Hematopoietic multipotent progenitor cell treated with erythropoietin and hydrocortisone succinate and interleukin-3 and kit ligand, for 8 days (in vitro differentiated cells): ENCODE results near the gene EXOC4.
"Not testable (repeated sequence)": the region's sequence is repeated elsewhere in the genome, so short reads cannot be mapped to it uniquely, and the experiment has no call there.

Source experiments
- DNase-seq: peaks from one replicate; pipeline ENCODE4 v3.0.0-alpha.2; 2015

EXOC4 gene

DNA sequence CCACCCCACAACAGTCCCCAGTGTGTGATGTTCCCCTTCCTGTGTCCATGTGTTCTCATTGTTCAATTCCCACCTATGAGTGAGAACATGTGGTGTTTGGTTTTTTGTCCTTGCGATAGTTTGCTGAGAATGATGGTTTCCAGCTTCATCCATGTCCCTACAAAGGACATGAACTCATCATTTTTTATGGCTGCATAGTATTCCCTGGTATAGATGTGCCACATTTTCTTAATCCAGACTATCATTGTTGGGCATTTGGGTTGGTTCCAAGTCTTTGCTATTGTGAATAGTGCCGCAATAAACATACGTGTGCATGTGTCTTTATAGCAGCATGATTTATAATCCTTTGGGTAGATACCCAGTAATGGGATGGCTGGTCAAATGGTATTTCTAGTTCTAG, 26.1 kb downstream of the EXOC4 start:
- not testable (repeated sequence) for DNase-seq

- no peak for DNase-seq
Observed at GRCh38 chr7:133282094-133282493, 29.2 kb downstream of the EXOC4 start.

DNA sequence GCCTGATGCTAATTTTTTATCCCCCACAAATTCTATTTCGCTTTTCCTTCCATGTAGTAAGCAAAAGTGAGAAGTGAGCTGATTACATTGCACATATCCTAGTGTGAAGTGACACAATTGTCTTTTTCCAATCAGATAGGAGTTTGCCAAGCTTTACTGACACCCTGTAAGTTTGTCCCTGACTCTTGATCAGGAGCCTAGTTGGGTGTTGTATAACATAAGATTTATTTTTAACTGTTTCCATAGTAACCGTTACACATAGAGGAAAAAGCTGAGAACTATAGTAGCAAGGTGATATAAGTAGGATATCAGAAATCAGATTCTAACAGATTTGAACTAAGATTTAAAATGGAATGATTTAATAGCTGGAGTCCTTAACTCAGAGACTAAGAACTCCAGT, 31.2 kb downstream of the EXOC4 start:
- no peak for DNase-seq

- DNase-seq, result no peak
Observed at GRCh38 chr7:133288970-133289369, 36.1 kb downstream of the EXOC4 start.

DNA sequence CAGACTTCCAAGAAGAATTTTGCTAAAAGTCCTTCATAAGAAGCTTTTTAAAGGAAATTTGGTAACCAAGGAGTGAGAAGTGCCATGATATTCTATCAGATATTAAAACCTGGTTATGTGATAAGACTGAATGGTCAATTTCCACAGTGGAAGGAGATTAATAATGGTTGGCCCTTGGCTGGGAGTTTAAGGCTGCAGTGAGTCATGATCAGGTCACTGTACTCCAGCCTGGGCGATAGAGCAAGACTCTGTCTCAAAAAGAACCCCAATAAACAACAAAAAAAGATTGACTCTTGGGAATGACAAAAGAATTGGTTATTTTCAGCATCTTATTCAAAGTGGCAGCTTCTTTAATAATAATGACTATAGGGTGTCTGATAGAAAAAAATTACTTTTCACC, 37.2 kb downstream of the EXOC4 start:
- DNase-seq, result no peak

DNA sequence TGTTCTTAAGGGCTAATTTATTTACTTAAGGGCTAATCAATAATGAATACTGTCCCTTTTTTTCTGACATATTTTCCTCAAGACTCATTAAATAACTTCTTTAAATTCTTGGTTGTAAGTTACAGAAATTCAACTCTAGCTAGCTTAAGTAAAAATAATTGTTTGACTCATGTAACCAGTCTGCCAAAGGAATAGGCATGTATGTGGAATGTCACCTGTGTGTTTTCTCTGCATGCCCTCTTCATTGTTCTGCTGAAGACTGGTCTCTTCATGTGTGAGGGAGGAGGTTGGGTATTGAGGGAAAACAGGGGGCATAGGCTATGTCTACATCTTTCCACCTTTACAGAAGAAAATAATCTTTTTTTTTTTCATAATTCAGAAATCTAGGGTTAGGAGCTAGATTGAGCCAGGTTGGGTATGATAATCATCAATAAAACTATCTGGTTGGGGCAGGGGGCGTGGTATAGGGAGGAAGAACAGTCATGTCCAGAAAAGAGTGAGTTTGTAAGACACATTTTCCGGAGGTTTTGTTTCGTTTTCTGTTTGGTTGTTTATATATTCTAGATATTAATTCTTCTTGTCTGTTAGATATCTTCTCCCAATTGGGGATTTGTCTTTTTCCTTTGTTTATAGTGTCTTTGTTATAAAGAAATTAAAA, 37.9 kb downstream of the EXOC4 start:
- DNase-seq, result no peak

DNA sequence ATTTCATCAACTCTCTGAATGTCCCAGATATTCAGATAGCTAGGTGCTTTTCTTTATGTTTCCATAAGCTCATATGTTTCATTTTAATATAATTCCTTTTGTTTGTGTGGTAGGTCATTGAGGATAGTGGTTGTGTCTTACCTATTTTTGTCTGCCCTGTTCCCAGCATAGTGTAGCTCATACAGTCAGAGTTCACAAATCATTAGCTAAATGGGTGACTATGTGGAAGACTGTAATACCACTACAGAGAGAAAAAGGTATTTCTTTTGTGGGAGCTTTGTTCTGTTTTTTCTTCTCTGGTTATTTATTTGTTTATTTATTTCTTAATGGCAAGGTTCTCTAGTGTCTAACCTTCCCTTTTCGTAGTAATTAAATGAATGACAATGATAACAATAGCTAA, 39.8 kb downstream of the EXOC4 start:
- DNase-seq, result no peak

- DNase-seq, result no peak
Observed at GRCh38 chr7:133293384-133294160, 40.7 kb downstream of the EXOC4 start.

- no peak for DNase-seq
Observed at GRCh38 chr7:133294234-133294633, 41.4 kb downstream of the EXOC4 start.

DNA sequence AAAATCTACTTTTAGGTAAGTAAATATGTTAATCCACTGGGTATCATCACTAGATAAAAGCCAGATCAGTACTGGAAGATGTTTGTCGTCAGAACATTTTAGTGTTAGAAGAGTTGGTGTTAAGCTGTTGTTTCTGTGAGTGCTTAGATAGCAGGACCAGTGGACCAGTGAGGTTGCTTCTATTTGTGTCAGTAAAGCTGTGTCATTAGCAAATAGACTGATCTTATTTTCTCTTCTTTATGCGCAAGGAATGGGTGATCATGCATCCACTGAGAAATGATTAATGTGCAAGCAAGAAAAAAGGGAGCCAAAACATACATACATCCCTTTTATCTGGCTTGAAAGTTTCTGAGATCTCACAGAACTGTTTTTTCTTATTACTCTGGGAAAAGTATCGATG, 42.6 kb downstream of the EXOC4 start:
- DNase-seq, result no peak

- DNase-seq, result no peak
Observed at GRCh38 chr7:133297093-133297492, 44.2 kb downstream of the EXOC4 start.

- DNase-seq, result no peak
Observed at GRCh38 chr7:133298080-133298479, 45.2 kb downstream of the EXOC4 start.

GRCh38 chr7:133299676-133300075, 46.8 kb downstream of the EXOC4 start:
- DNase-seq, result no peak

GRCh38 chr7:133300088-133300487, 47.2 kb downstream of the EXOC4 start:
- no peak for DNase-seq

DNA sequence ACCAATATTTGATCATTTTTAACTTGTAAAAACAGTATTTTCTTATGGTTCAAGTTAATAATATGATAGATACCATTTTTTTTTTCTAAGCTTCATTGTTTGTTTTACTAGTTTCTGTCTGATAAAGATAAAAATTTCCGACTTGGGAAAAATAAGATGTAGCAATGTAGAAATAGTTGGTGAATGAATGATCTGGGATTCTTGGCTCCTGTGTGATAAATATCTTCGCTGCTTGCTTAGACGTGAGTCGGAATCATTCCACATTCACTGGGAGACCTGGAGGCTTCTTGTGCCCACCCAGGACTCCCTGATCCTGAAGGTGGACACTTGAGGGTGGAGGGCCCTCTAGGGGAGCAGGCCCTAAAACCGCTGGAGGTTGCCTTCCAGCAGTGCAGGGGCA, 47.9 kb downstream of the EXOC4 start:
- DNase-seq, result no peak

- DNase-seq, result no peak
Observed at GRCh38 chr7:133301444-133301843, 48.6 kb downstream of the EXOC4 start.

- no peak for DNase-seq
Observed at GRCh38 chr7:133303372-133303771, 50.5 kb downstream of the EXOC4 start.

GRCh38 chr7:133303931-133304330, 51.1 kb downstream of the EXOC4 start:
- DNase-seq, result no peak

- DNase-seq, result no peak
Observed at GRCh38 chr7:133309333-133309732, 56.5 kb downstream of the EXOC4 start.

GRCh38 chr7:133310232-133310862, 57.5 kb downstream of the EXOC4 start:
- no peak for DNase-seq

- DNase-seq, result no peak
Observed at GRCh38 chr7:133313575-133313974, 60.7 kb downstream of the EXOC4 start.

DNA sequence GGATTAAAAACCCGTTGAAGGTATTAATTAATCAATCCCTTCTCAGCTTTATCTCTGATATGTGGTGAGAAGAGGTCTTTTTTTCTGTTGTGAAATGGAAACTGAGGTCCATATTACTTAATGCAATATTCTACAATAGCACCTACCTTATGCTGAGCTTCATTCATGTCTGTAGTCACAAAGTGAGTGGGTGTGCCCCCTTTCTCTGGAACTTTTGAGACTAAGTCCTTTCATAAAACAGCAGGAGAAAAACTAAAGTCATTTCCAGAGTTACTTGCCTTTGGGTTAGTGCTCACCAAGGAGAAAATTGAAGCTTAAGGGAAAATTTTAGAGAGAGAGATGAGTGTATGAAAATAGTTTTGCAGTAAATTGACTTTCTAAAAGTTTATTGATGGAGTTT, 61.2 kb downstream of the EXOC4 start:
- DNase-seq, result no peak

DNA sequence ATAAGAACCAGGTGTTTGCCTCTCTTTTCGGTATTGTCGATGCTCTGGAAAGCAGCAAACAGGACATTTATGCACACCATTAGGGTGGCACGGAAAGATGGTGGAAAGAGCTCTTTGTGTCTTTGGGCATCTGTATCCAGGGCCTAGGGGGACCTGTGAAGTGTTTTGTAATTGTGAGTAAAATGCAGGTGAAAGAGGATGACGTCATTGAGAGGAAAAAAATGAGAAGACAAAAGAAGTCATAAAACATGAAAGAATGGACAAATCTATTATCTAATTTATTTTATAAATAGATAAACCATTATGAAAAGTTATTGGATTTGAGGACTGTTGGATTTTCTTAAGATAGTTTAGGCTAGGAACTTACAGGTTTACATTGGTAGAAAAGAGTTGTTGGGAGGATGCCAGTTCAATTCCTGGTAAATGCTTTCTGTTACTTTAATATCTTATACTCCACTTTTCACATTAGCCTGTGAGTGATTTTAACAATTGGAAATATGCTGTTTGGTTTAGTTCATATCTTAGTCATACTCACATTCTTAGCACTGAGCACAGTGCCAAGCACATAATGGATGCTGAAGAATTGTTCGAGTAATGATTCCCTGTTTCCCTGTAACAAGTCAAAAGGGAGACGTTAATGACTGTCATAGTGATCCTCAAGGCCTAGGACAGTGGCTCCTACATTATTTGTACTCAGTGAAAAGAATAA, 62.6 kb downstream of the EXOC4 start:
- DNase-seq, result no peak

- DNase-seq, result no peak
Observed at GRCh38 chr7:133319842-133320241, 67.0 kb downstream of the EXOC4 start.
